Type B pancreatic cell (in vitro differentiated cells): ENCODE results near the gene SMS. TPM values are rescaled to one million over a fixed set of nuclear protein-coding genes. Genes with fewer than 3 reads are reported as not detected.

Experiments used
- DNase-seq: peaks from one replicate; pipeline ENCODE4 v3.0.0; 2021; ENCODE audit warnings: mixed read lengths; ENCODE audit not compliant: unreplicated experiment; ENCODE audit errors: extremely low spot score
- H3K27ac Mint-ChIP-seq: 2 replicates; pipeline ENCODE4 v1.8.0; 2021; ENCODE audit warnings: mild to moderate bottlenecking, mixed read lengths
- H3K27me3 Mint-ChIP-seq: 2 replicates; pipeline ENCODE4 v1.8.0; 2021; ENCODE audit warnings: mixed read lengths
- H3K36me3 Mint-ChIP-seq: 2 replicates; pipeline ENCODE4 v1.8.0; 2021; ENCODE audit warnings: mixed read lengths
- H3K4me1 Mint-ChIP-seq: one replicate; pipeline ENCODE4 v1.8.0; 2021; ENCODE audit warnings: mixed read lengths; ENCODE audit not compliant: unreplicated experiment
- H3K4me3 Mint-ChIP-seq: 2 replicates; pipeline ENCODE4 v1.8.0; 2021; ENCODE audit warnings: mild to moderate bottlenecking, mixed read lengths
- H3K9me3 Mint-ChIP-seq: 2 replicates; pipeline ENCODE4 v1.8.0; 2021; ENCODE audit warnings: mixed read lengths
- total RNA-seq: library from RNA; stranded (reverse); gene quantifications from 2 replicates; pipeline ENCODE4 v1.2.1, GENCODE V29; 2021; ENCODE audit warnings: low replicate concordance
- TF ChIP-seq, protein P1 (sequence below): fragments of 200-600 bp; sonication (generic); conservative IDR thresholded peaks from 2 replicates; pipeline ENCODE4 v1.5.0; 2021; ENCODE audit warnings: antibody characterized with exemption, mild to moderate bottlenecking

SMS gene
- total RNA-seq, 1 donor from 2014 or later, result 138 TPM

DNA sequence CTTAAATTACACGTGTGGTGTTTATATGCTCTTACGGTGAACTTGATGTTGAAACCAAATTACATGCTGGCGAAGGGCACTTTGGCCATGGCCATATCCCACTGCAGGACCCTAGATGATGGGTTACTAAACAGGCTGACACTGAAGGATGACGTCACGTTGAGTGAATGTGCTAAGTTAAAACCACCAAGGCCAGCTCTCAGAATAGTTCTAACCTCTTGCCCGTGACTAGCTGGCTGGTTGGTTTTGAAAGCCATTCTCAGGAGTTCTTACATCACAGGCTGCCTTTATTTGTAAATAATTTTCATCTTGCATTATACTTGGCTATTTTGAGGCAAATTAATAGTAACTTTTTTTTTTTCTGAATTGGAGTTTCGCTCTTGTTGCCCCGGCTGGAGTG, 50.3 kb downstream of the SMS start:
- no peak for DNase-seq
- no peaks in the 10 kb centered on the region for H3K27me3 Mint-ChIP-seq
- H3K36me3 Mint-ChIP-seq, result peaks cover 48% of the 10 kb centered on the region
- H3K4me3 Mint-ChIP-seq, result no peak overlapping the region
- H3K4me1 Mint-ChIP-seq, result peaks cover 8% of the 10 kb centered on the region
- H3K9me3 Mint-ChIP-seq, result no peaks in the 10 kb centered on the region
- TF ChIP-seq, protein P1, sequence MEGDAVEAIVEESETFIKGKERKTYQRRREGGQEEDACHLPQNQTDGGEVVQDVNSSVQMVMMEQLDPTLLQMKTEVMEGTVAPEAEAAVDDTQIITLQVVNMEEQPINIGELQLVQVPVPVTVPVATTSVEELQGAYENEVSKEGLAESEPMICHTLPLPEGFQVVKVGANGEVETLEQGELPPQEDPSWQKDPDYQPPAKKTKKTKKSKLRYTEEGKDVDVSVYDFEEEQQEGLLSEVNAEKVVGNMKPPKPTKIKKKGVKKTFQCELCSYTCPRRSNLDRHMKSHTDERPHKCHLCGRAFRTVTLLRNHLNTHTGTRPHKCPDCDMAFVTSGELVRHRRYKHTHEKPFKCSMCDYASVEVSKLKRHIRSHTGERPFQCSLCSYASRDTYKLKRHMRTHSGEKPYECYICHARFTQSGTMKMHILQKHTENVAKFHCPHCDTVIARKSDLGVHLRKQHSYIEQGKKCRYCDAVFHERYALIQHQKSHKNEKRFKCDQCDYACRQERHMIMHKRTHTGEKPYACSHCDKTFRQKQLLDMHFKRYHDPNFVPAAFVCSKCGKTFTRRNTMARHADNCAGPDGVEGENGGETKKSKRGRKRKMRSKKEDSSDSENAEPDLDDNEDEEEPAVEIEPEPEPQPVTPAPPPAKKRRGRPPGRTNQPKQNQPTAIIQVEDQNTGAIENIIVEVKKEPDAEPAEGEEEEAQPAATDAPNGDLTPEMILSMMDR, result no peak
- no peak overlapping the region for H3K27ac Mint-ChIP-seq

DNA sequence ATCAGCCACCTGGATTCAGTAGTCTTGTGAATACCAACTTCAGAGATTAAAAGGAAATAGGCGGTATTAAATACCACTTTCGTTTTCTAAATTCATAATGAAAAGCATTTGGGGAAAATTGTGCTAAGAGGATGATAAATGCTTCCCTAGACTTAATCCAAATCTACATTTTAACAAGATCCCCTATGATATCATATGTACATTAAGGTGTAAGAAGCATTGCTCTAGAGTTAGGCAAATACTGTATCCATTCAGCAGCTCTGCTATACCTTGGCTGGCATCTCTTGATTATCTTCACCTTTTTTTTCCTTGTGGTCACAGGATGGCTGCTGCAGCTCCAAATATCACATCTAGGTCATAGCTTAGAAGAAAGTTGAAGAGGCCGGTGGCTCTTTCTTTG, 51.0 kb downstream of the SMS start:
- Mint-ChIP-seq H3K9me3 (no peaks in the 10 kb centered on the region), H3K27me3 (no peaks in the 10 kb centered on the region), H3K27ac (no peak overlapping the region), H3K4me3 (no peak overlapping the region), H3K4me1 (peaks cover 8% of the 10 kb centered on the region), H3K36me3 (peaks cover 49% of the 10 kb centered on the region)
- DNase-seq, result no peak
- TF ChIP-seq, protein P1, result no peak

DNA sequence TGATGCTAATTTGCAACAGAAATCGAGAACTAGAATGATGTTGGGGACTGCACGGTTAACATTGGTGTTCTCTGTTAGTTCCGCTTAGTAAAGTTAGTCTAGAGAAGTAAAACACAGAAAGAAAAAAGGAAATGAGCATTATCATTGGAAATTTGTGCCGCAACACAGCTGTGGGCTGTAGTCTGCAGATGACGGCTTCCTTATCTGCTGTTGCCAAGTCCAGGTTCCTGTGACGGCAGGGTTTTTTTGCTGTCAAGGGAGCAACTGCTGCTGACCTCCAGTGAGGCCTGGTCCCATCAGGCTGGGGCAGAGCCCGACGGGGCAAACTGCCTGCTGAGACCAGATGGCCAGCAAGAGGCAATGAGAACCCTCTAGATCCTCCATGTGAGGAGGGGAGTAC, 52.8 kb downstream of the SMS start:
- H3K36me3 Mint-ChIP-seq, result peaks cover 58% of the 10 kb centered on the region

GRCh38 chrX:21996872-21997455, 56.5 kb downstream of the SMS start:
- H3K4me3 Mint-ChIP-seq, result peak overlapping the region; percentile 14
- H3K27ac Mint-ChIP-seq, result peak overlapping the region; percentile 95
- TF ChIP-seq, protein P1, result no peak
- H3K27me3 Mint-ChIP-seq, result no peaks in the 10 kb centered on the region
- peaks cover 20% of the 10 kb centered on the region for H3K4me1 Mint-ChIP-seq
- no peaks in the 10 kb centered on the region for H3K9me3 Mint-ChIP-seq
- peaks cover 45% of the 10 kb centered on the region for H3K36me3 Mint-ChIP-seq
- no peak for DNase-seq

More for the DNA sequence above, 52.8 kb downstream of the SMS start:
- H3K27ac Mint-ChIP-seq, result peak overlapping the region; percentile 75
- TF ChIP-seq, protein P1, result no peak
- DNase-seq, result no peak
- H3K4me1 Mint-ChIP-seq, result peaks cover 20% of the 10 kb centered on the region
- H3K9me3 Mint-ChIP-seq, result no peaks in the 10 kb centered on the region
- no peak overlapping the region for H3K4me3 Mint-ChIP-seq
- H3K27me3 Mint-ChIP-seq, result no peaks in the 10 kb centered on the region

- H3K27ac Mint-ChIP-seq, result peak overlapping the region; percentile 95
- H3K4me1 Mint-ChIP-seq, result peaks cover 20% of the 10 kb centered on the region
- H3K36me3 Mint-ChIP-seq, result peaks cover 45% of the 10 kb centered on the region
- H3K9me3 Mint-ChIP-seq, result no peaks in the 10 kb centered on the region
- DNase-seq, result no peak
- TF ChIP-seq, protein P1, result no peak
- H3K27me3 Mint-ChIP-seq, result no peaks in the 10 kb centered on the region
- no peak overlapping the region for H3K4me3 Mint-ChIP-seq
These were observed 57.5 kb downstream of the SMS start for GRCh38 chrX:21998037-21998436.
